Measurements from ENCODE around the gene OASL.

OASL gene

GRCh38 chr12:120988658-120989057 lies 50.4 kb downstream of the OASL start:
- DNase-seq (ENCODE audit: extremely low read depth, low read depth) = no peak
- no peak for TF ChIP-seq CTCF (IDR thresholded peaks at IDR 0.05; ENCODE audit: low read depth, low read length)

GRCh38 chr12:120988234-120988633 lies 50.8 kb downstream of the OASL start:
- DNase-seq (ENCODE audit: extremely low read depth, low read depth) = no peak
- no peak for TF ChIP-seq CTCF (IDR thresholded peaks at IDR 0.05; ENCODE audit: low read depth, low read length)

- TF ChIP-seq CTCF (IDR thresholded peaks at IDR 0.05; ENCODE audit: low read depth, low read length) = no peak
- DNase-seq (ENCODE audit: extremely low read depth, low read depth) = no peak
Measured at GRCh38 chr12:120984351-120984898, 54.6 kb downstream of the OASL start.

- no peak for TF ChIP-seq CTCF (IDR thresholded peaks at IDR 0.05; ENCODE audit: low read depth, low read length)
- DNase-seq (ENCODE audit: extremely low read depth, low read depth) = no peak
Measured at GRCh38 chr12:120983759-120984158, 55.3 kb downstream of the OASL start.

GRCh38 chr12:120982659-120983058 lies 56.4 kb downstream of the OASL start:
- DNase-seq (ENCODE audit: extremely low read depth, low read depth) = no peak
- no peak for TF ChIP-seq CTCF (IDR thresholded peaks at IDR 0.05; ENCODE audit: low read depth, low read length)

- TF ChIP-seq CTCF (IDR thresholded peaks at IDR 0.05; ENCODE audit: low read depth, low read length) = no peak
- DNase-seq (ENCODE audit: extremely low read depth, low read depth) = no peak
Measured at GRCh38 chr12:120981407-120981941, 57.6 kb downstream of the OASL start.

GRCh38 chr12:120980800-120981368 lies 58.2 kb downstream of the OASL start:
- no peak for DNase-seq (ENCODE audit: extremely low read depth, low read depth)
- no peak for TF ChIP-seq CTCF (IDR thresholded peaks at IDR 0.05; ENCODE audit: low read depth, low read length)

All from AG09319 (cell line).